Tibial nerve (tissue), 4 donors: ENCODE data around the gene RIMKLB.

Source experiments
- EP300 ChIP-seq, 2 donors: sonication (generic); formaldehyde crosslinking; IDR thresholded peaks; one replicate each; pipeline ENCODE4 v1.6.1; 2017; ENCODE audit warnings: antibody characterized with exemption in 2 of 2, mild to moderate bottlenecking in 1 of 2
- TF ChIP-seq, protein P1 (sequence below), 5 experiments: fragments of 200-600 bp in 3 of 5; fragments of 450-650 bp in 2 of 5; sonication (generic) in 3 of 5; IDR thresholded peaks; one replicate each; pipeline ENCODE4 v1.5.1; 2016 to 2019; ENCODE audit warnings: antibody characterized with exemption in 5 of 5, mild to moderate bottlenecking in 3 of 5, moderate library complexity in 2 of 5

DNA sequence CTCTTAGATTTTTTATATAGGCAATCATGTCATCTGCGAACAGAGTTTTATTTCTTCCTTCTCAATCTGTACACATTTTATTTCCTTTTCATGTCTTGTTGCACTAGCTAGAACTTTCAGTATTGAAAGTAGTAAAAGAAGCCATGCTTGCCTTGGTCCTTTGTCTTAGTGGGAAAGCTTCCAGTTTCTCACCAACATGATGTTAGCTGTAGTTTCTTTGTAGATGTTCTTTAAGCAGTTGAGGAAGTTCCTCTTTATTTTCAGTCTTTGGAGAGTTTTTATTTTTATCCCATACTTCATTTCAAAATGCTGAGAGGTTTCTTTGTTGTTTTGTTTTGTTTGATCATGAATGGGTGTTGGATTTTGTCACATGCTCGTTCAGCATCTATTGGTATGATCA, 12.7 kb upstream of the RIMKLB start:
- TF ChIP-seq, protein P1, sequence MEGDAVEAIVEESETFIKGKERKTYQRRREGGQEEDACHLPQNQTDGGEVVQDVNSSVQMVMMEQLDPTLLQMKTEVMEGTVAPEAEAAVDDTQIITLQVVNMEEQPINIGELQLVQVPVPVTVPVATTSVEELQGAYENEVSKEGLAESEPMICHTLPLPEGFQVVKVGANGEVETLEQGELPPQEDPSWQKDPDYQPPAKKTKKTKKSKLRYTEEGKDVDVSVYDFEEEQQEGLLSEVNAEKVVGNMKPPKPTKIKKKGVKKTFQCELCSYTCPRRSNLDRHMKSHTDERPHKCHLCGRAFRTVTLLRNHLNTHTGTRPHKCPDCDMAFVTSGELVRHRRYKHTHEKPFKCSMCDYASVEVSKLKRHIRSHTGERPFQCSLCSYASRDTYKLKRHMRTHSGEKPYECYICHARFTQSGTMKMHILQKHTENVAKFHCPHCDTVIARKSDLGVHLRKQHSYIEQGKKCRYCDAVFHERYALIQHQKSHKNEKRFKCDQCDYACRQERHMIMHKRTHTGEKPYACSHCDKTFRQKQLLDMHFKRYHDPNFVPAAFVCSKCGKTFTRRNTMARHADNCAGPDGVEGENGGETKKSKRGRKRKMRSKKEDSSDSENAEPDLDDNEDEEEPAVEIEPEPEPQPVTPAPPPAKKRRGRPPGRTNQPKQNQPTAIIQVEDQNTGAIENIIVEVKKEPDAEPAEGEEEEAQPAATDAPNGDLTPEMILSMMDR (IDR thresholded peaks at IDR 0.05) = no peak
- no peak for TF ChIP-seq EP300 (IDR thresholded peaks at IDR 0.05)
